ENCODE measurements around the gene SPR.

The SPR gene

GRCh38 chr2:72848436-72849137 is 38.6 kb upstream of the SPR start:
- Histone ChIP-seq H3K4me1 (ENCODE audit: insufficient read depth, low read length, severe bottlenecking) (no peaks in the 10 kb centered on the region), H2AFZ (ENCODE audit: low read length) (no peak overlapping the region), H3K9me2 (ENCODE audit: low read depth, low read length) (no peaks in the 10 kb centered on the region), H3K27ac (ENCODE audit: low read depth, low read length, poor library complexity, severe bottlenecking) (no peak overlapping the region), H4K20me1 (ENCODE audit: insufficient read depth, low read length) (no peaks in the 10 kb centered on the region), H3F3A (ENCODE audit: insufficient read depth, low read length) (no peaks in the 10 kb centered on the region), H3K36me3 (ENCODE audit: insufficient read depth, low read length) (no peaks in the 10 kb centered on the region), H3K9me3 (ENCODE audit: low read length) (no peaks in the 10 kb centered on the region), H3K9ac (ENCODE audit: low read length) (no peak overlapping the region), H3K79me2 (ENCODE audit: insufficient read depth, low read length) (no peaks in the 10 kb centered on the region), H3K4me3 (ENCODE audit: low read depth, low read length, poor library complexity, severe bottlenecking) (no peak overlapping the region), H3K27me3 (ENCODE audit: insufficient read depth, low read length) (no peaks in the 10 kb centered on the region), H3K4me2 (ENCODE audit: low read length) (no peak overlapping the region)
- TF ChIP-seq EZH2 (IDR thresholded peaks at IDR 0.05; ENCODE audit: borderline replicate concordance, low read length) = no peak

GRCh38 chr2:72849138-72849462 is 38.1 kb upstream of the SPR start:
- no peak overlapping the region for H2AFZ ChIP-seq (ENCODE audit: low read length)
- H3K4me1 ChIP-seq (ENCODE audit: insufficient read depth, low read length, severe bottlenecking) = no peaks in the 10 kb centered on the region
- H3K9me3 ChIP-seq (ENCODE audit: low read length) = no peaks in the 10 kb centered on the region
- TF ChIP-seq CTCF (IDR thresholded peaks at IDR 0.05; ENCODE audit: low read length) = no peak
- TF ChIP-seq EZH2 (IDR thresholded peaks at IDR 0.05; ENCODE audit: borderline replicate concordance, low read length) = no peak
- H3K27me3 ChIP-seq (ENCODE audit: insufficient read depth, low read length) = no peaks in the 10 kb centered on the region
- no peak overlapping the region for H3K9ac ChIP-seq (ENCODE audit: low read length)
- no peak overlapping the region for H3K4me3 ChIP-seq (ENCODE audit: low read depth, low read length, poor library complexity, severe bottlenecking)
- H3F3A ChIP-seq (ENCODE audit: insufficient read depth, low read length) = no peaks in the 10 kb centered on the region
- H4K20me1 ChIP-seq (ENCODE audit: insufficient read depth, low read length) = no peaks in the 10 kb centered on the region
- H3K27ac ChIP-seq (ENCODE audit: low read depth, low read length, poor library complexity, severe bottlenecking) = no peak overlapping the region
- H3K4me2 ChIP-seq (ENCODE audit: low read length) = no peak overlapping the region
- H3K9me2 ChIP-seq (ENCODE audit: low read depth, low read length) = no peaks in the 10 kb centered on the region
- no peaks in the 10 kb centered on the region for H3K36me3 ChIP-seq (ENCODE audit: insufficient read depth, low read length)
- H3K79me2 ChIP-seq (ENCODE audit: insufficient read depth, low read length) = no peaks in the 10 kb centered on the region

- Histone ChIP-seq H3K27ac (ENCODE audit: low read depth, low read length, poor library complexity, severe bottlenecking) (no peak overlapping the region), H3K27me3 (ENCODE audit: insufficient read depth, low read length) (no peaks in the 10 kb centered on the region), H3K9me3 (ENCODE audit: low read length) (no peaks in the 10 kb centered on the region), H3K4me1 (ENCODE audit: insufficient read depth, low read length, severe bottlenecking) (no peaks in the 10 kb centered on the region), H3K9me2 (ENCODE audit: low read depth, low read length) (no peaks in the 10 kb centered on the region), H3K4me2 (ENCODE audit: low read length) (no peak overlapping the region), H3F3A (ENCODE audit: insufficient read depth, low read length) (no peaks in the 10 kb centered on the region), H3K79me2 (ENCODE audit: insufficient read depth, low read length) (no peaks in the 10 kb centered on the region), H2AFZ (ENCODE audit: low read length) (no peak overlapping the region), H4K20me1 (ENCODE audit: insufficient read depth, low read length) (no peaks in the 10 kb centered on the region), H3K9ac (ENCODE audit: low read length) (no peak overlapping the region), H3K4me3 (ENCODE audit: low read depth, low read length, poor library complexity, severe bottlenecking) (no peak overlapping the region), H3K36me3 (ENCODE audit: insufficient read depth, low read length) (no peaks in the 10 kb centered on the region)
- TF ChIP-seq EZH2 (IDR thresholded peaks at IDR 0.05; ENCODE audit: borderline replicate concordance, low read length) = no peak
- TF ChIP-seq CTCF (IDR thresholded peaks at IDR 0.05; ENCODE audit: low read length) = no peak
Measured at GRCh38 chr2:72851333-72851732, 35.9 kb upstream of the SPR start.

- H3K36me3 ChIP-seq (ENCODE audit: insufficient read depth, low read length) = no peaks in the 10 kb centered on the region
- H3K27me3 ChIP-seq (ENCODE audit: insufficient read depth, low read length) = no peaks in the 10 kb centered on the region
- no peaks in the 10 kb centered on the region for H3K9me3 ChIP-seq (ENCODE audit: low read length)
- H2AFZ ChIP-seq (ENCODE audit: low read length) = no peak overlapping the region
- H3K9ac ChIP-seq (ENCODE audit: low read length) = no peak overlapping the region
- H3K79me2 ChIP-seq (ENCODE audit: insufficient read depth, low read length) = no peaks in the 10 kb centered on the region
- no peaks in the 10 kb centered on the region for H3K4me1 ChIP-seq (ENCODE audit: insufficient read depth, low read length, severe bottlenecking)
- no peak overlapping the region for H3K4me2 ChIP-seq (ENCODE audit: low read length)
- no peaks in the 10 kb centered on the region for H3F3A ChIP-seq (ENCODE audit: insufficient read depth, low read length)
- no peaks in the 10 kb centered on the region for H3K9me2 ChIP-seq (ENCODE audit: low read depth, low read length)
- no peak overlapping the region for H3K27ac ChIP-seq (ENCODE audit: low read depth, low read length, poor library complexity, severe bottlenecking)
- TF ChIP-seq EZH2 (IDR thresholded peaks at IDR 0.05; ENCODE audit: borderline replicate concordance, low read length) (no peak), CTCF (IDR thresholded peaks at IDR 0.05; ENCODE audit: low read length) (peak; percentile 68)
- no peaks in the 10 kb centered on the region for H4K20me1 ChIP-seq (ENCODE audit: insufficient read depth, low read length)
- no peak overlapping the region for H3K4me3 ChIP-seq (ENCODE audit: low read depth, low read length, poor library complexity, severe bottlenecking)
Measured at GRCh38 chr2:72859831-72860262, 27.4 kb upstream of the SPR start.

Measured in OCI-LY1 (cell line).